NCI-H69 (cell line): Measurements from ENCODE around the gene ALDH2.
A peak's percentile ranks its signal among the peaks of the same experiment; 100 is the strongest.
"Not testable (repeated sequence)": the region's sequence is repeated elsewhere in the genome, so short reads cannot be mapped to it uniquely, and the experiment has no call there.

Source experiments
- DNase-seq: peaks from one replicate; lab custom pipeline; 2025; lab: John Stamatoyannopoulos, UW

ALDH2 gene

GRCh38 chr12:111788178-111788654 is 21.5 kb downstream of the ALDH2 start:
- peak; percentile 43 for DNase-seq

GRCh38 chr12:111789779-111790178 is 23.0 kb downstream of the ALDH2 start:
- DNase-seq = peak; percentile 15

- no peak for DNase-seq
Measured at GRCh38 chr12:111791507-111791906, 24.8 kb downstream of the ALDH2 start.

- no peak for DNase-seq
Measured at GRCh38 chr12:111792155-111792855, 25.6 kb downstream of the ALDH2 start.

- DNase-seq = no peak
Measured at GRCh38 chr12:111792856-111793235, 26.1 kb downstream of the ALDH2 start.

- DNase-seq = no peak
Measured at GRCh38 chr12:111798182-111798581, 31.4 kb downstream of the ALDH2 start.

- no peak for DNase-seq
Measured at GRCh38 chr12:111799758-111800157, 33.0 kb downstream of the ALDH2 start.

GRCh38 chr12:111803038-111803626 is 36.4 kb downstream of the ALDH2 start:
- DNase-seq = no peak

- no peak for DNase-seq
Measured at GRCh38 chr12:111803851-111804250, 37.1 kb downstream of the ALDH2 start.

GRCh38 chr12:111806304-111806703 is 39.6 kb downstream of the ALDH2 start:
- no peak for DNase-seq

- DNase-seq = no peak
Measured at GRCh38 chr12:111807232-111807631, 40.5 kb downstream of the ALDH2 start.

- DNase-seq = peak; percentile 92
Measured at GRCh38 chr12:111812881-111813741, 46.4 kb downstream of the ALDH2 start.

- no peak for DNase-seq
Measured at GRCh38 chr12:111816065-111816615, 49.4 kb downstream of the ALDH2 start.

- DNase-seq = not testable (repeated sequence)
Measured at GRCh38 chr12:111816898-111817297, 50.2 kb downstream of the ALDH2 start.

GRCh38 chr12:111818340-111818739 is 51.6 kb downstream of the ALDH2 start:
- no peak for DNase-seq

- peak; percentile 82 for DNase-seq
Measured at GRCh38 chr12:111819191-111820158, 52.7 kb downstream of the ALDH2 start.

- DNase-seq = not testable (repeated sequence)
Measured at GRCh38 chr12:111820828-111821227, 54.1 kb downstream of the ALDH2 start.

- DNase-seq = no peak
Measured at GRCh38 chr12:111822886-111823285, 56.2 kb downstream of the ALDH2 start.

GRCh38 chr12:111823891-111824290 is 57.2 kb downstream of the ALDH2 start:
- DNase-seq = no peak

GRCh38 chr12:111824312-111824711 is 57.6 kb downstream of the ALDH2 start:
- peak; percentile 27 for DNase-seq

GRCh38 chr12:111825509-111825908 is 58.8 kb downstream of the ALDH2 start:
- no peak for DNase-seq
